HG02840 (cell line): ENCODE data around the gene ACADSB.

Experiments
- ATAC-seq: cut with Tn5 transposase; IDR thresholded peaks from one replicate; pipeline ENCODE4 v1.9.1; 2021; ENCODE audit warnings: mild to moderate bottlenecking, moderate library complexity, moderate number of reproducible peaks; ENCODE audit not compliant: unreplicated experiment, low FRiP score

ACADSB gene

GRCh38 chr10:123000155-123000554 is 8.7 kb upstream of the ACADSB start:
- no peak for ATAC-seq

DNA sequence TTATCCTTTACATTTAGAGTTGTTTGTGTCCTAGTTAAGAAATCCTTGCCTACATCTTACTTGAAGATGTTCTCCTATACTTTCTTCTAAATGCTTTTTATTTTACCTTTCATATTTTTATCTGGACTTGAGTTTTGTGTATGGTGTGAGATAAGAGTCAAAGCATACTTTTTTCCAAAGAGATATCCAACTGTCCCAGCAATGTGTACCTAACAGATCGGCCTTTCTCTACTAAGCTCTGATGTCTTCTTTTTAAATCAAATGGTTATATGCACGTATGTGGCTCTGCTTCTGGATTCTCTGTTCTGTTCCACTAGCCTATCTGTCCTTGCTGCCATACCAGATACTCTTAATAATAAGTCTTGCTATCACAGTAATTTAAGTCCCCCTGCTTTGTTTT is 7.4 kb upstream of the ACADSB start:
- ATAC-seq, result no peak

- ATAC-seq, result no peak
These were observed 4.5 kb upstream of the ACADSB start for GRCh38 chr10:123004298-123004697.

DNA sequence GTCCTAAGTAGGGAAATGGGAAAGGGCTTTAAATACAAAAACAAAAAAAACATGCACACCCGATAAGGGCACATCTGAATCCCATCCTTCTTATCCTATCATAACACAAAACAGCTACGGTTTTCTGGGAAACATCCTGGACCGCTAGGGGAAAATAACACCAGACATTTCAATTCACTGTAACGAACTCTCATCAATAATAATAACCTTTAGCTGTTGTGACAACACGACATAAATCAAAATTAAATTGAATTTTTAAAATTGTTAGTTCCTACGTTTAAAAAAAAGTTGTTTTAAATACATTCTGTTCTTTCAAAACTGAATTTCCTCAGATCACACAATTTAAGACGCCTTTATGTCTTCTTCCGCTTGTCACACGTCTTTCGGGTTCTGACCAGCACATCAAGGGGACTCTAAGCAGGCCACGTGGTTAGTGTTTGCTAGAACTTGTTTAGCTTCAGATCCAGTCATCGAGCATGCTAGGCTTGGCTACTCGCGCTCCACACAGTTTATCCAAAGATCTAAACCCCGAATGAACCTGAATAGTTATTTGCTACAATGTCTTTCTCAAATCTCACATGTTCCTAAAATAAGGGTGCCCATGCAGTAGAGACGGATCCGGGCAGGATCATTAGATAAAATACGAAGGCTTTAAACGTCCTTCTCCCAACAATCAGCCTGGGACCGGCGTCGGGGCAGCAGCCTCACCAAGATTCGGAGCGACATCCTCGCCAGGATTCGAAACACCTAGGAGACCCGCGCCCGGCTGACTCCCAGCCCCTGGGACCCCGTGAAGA is 1.1 kb upstream of the ACADSB start:
- peak; percentile 30 for ATAC-seq

GRCh38 chr10:123009105-123009820 is 457 bp downstream of the ACADSB start:
- peak; percentile 27 for ATAC-seq

DNA sequence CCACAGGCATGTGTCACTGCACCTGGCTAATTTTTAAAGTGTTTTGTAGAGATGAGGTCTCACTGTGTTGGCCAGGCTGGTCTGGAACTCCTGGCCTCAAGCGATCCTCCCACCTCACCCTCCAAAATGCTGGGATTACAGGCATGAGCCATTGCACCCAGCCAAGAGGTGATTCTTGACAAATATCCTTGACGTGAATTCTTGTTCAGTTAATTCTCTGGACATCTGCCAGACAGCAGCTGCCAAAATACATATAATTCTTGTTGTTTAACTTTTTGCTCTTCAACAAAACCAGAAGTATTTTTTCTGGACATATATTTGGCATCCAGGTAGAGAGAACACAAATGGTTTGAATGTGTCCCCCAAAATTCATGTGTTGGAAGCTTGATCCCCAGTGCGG is 3.2 kb downstream of the ACADSB start:
- no peak for ATAC-seq

- no peak for ATAC-seq
These were observed 4.9 kb downstream of the ACADSB start for GRCh38 chr10:123013456-123014419.

DNA sequence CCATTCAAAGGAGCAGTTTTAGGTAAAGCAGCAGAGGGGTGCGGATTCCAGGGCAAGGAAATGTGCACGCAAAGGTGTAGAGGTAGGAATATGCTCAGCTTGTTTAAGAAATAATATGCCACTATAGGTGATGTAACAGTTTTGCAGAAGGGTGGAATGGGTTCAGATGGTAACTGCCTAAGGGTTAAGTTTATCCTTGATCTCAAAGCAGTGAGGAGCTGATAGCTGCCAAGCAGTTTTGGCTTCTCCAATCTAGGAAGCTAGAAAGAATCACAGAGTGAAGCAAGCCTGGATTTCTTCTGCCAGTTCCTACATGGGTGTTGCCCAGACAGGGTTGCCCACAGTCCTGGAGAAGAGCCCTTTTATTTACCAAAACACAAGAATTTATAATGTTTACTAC is 6.0 kb downstream of the ACADSB start:
- ATAC-seq, result no peak

GRCh38 chr10:123016228-123016627 is 7.4 kb downstream of the ACADSB start:
- ATAC-seq, result no peak

DNA sequence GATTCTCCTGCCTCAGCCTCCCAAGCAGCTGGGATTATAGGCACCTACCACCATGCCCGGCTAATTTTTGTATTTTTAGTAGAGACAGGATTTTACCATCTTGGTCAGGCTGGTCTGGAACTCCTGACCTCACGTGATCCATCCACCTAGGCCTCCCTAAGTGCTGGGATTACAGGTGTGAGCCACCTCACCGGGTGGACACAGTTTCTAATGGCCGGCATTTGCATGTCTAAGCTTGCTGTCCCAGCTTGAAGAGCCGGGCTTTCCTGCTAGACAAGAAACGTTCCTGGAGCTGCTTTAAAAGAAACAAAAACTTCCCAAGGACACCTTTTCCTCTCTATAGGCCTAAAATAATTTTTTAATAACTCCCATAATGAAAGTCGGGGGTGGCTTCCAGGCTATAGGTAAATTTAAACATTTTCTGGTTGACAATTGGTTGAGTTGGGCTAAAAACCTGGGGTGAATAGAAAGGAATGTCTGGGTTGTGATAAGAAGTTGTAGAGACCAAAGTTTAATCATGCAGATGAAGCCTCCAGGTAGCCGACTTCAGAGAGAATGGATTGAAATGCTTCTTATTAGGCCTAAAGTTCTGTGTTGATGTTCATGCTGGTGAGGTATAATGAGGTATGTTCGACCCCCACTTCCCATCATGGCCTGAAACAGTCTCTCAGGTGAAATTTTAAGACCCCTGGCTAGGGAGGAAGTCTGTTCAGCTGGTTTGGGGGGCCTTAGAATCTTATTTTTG is 8.8 kb downstream of the ACADSB start:
- no peak for ATAC-seq

DNA sequence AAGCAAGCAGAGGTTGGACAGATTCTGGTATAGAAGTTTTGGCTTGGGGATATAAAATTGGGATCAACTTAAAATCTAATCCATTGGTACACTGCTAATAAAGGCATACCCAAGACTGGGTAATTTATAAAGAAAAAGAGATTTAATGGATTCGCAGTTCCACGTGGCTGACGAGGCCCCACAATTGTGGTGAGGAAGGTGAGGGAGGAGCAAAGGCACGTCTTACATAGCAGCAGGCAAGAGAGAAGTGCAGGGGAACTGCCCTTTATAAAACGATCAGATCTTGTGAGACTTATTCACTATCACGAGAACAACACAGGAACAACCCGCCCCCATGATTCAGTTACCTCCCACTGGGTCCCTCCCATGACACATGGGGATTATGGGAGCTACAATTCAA is 9.7 kb downstream of the ACADSB start:
- ATAC-seq, result no peak

DNA sequence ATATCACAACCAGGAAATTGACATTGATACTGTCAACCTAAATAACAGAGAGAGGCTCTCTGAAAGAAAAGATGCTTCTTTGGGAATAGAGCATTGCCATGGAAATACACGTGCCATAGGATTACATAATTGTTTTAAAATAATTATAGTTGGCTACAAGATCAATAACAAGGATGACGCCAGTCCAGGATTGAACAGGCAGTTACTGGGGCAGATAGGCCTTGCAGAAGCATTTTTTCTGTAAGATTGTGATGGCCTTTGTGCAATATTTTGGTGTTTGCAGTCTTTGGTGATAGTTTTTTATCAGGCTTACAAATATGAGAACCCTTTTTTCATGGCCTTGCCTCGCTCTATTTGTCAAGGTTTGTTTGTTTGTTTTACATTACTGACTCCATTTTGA is 10.5 kb downstream of the ACADSB start:
- ATAC-seq, result no peak

DNA sequence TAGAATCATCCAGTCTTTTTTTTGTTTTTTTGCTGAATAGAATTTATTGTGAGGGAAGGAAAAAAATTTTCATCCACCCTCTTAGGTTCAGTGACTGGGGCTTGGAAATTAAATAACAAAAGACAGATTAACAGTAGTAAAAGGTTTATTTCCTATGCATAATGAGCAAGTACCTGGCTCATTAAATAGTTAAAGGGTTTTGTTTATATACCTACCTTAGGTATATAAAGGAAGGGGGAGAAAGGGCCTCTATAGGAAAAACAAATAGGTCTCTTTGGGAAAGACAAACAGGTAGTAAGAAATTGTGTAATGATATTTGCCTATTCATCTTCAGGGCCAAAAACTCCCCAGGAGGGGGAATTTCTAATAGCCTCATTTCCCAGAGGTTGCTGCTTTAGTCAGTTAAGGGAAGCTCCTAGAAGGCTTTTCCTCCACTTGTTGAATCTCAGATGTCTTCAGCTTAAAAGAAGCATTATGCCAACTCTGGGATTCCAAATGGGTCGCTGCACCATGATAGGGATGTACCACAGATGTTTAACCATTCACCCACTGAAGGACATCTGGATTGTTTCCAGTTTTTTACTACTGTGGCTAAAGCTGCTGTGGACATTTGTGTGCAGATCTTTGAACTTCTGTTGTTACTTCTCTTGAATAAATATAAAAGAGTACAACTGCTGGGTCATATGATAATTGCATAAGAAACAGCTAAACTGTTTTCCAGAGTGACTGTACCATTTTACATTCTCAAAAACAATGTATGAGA is 11.3 kb downstream of the ACADSB start:
- ATAC-seq, result no peak

DNA sequence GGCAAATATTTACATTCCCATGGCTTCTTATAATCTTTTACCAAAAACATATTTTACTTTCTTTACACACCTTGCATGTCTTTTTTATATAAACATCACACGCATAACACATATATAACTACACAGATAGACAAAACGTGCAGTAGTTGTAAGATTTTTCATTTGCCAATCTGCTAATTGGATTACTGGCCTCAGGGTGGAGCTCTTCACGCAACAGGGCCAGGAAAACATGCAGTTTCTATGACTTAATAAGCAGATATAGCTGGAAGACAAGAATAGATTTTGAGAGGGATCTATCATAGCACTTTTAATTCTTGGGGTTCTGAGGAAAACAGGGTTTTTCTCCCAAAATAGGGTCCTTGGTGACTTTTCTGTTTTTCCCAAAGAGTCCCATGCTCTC is 12.7 kb downstream of the ACADSB start:
- no peak for ATAC-seq

DNA sequence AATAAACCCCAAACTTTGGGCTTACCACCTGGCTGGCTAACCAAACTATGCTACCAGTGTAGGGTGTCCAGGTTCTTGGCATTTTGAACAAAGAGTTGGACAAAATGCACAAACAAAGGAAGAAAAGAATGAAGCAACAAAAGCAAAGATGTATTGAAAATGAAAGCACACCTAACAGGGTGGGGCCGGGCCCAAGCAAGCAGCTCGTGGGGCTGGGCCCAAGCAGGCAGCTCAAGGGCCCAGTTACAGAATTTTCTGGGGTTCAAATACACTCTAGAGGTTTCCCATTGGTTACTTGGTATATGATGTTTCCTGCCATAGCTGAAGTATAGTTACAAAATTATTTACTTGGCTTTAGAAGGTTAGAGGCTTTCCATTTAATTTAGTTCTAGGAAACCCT is 15.7 kb downstream of the ACADSB start:
- no peak for ATAC-seq

DNA sequence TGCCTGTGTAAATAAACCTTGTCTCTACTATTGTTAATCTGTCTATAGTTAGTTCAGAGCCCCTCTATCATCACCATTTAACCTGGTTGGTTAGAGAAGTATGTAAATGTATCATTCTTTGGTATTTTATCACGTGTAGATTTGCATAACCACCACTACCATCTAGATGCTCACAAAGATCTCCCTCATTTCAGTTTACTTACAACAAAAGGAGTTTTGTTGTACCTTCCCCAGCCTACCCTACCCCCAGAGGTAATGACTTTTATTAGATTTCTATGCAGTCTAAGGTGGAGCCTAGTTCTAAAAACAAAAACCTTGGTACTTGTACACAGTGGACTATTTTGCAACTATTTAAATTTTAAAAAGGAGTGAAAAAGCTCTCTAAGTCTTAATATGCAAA is 17.5 kb downstream of the ACADSB start:
- no peak for ATAC-seq

DNA sequence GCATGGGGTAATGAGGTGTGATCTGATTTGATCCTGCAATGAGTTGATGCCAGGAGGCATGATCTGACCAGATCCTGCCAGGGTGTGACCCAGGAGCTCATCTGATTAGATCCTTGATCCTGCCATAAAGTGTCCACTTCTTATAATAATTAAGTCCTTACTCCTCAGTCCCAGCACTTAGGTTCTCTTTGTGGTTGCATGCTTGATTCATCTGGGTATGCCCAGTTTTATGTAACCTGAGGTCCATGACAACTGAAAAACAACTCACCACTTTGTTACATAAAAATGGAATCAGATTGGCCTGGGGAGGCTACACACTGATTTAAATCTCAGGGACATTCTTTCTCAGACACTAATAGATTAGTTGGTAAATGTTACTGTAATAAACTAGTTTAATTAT is 19.1 kb downstream of the ACADSB start:
- no peak for ATAC-seq

- no peak for ATAC-seq
These were observed 22.3 kb downstream of the ACADSB start for GRCh38 chr10:123031124-123031523.

- no peak for ATAC-seq
These were observed 25.5 kb downstream of the ACADSB start for GRCh38 chr10:123034332-123034731.
